Adipocyte (in vitro differentiated cells): ENCODE data around the gene SPDYA.
A peak's percentile ranks its signal among the peaks of the same experiment; 100 is the strongest.

Experiments
- DNase-seq: peaks from one replicate; pipeline ENCODE4 v3.0.0-alpha.2; 2015; ENCODE audit warnings: low read depth
- H3K27me3 ChIP-seq: replicated peaks from 2 replicates; pipeline ENCODE4 v1.7.0; 2013; ENCODE audit warnings: mild to moderate bottlenecking, low read length, moderate library complexity; ENCODE audit not compliant: control insufficient read depth, insufficient read depth
- H3K36me3 ChIP-seq: 2 replicates; pipeline ENCODE4 v1.7.0; 2013; ENCODE audit warnings: low read length, mild to moderate bottlenecking, moderate library complexity; ENCODE audit not compliant: control insufficient read depth, insufficient read depth, severe bottlenecking
- H3K4me1 ChIP-seq: 2 replicates; pipeline ENCODE4 v1.7.0; 2013; ENCODE audit warnings: mild to moderate bottlenecking, low read length, moderate library complexity; ENCODE audit not compliant: control insufficient read depth, insufficient read depth
- H3K4me3 ChIP-seq: 2 replicates; pipeline ENCODE4 v1.7.0; 2013; ENCODE audit warnings: mild to moderate bottlenecking, low read length, moderate library complexity
- H3K9ac ChIP-seq: 2 replicates; pipeline ENCODE4 v1.7.0; 2013; ENCODE audit warnings: mild to moderate bottlenecking, low read length, moderate library complexity
- H3K9me3 ChIP-seq: 2 replicates; pipeline ENCODE4 v1.7.0; 2013; ENCODE audit warnings: mild to moderate bottlenecking, low read length, moderate library complexity; ENCODE audit not compliant: control insufficient read depth

SPDYA gene

GRCh38 chr2:28880193-28880592 lies 69.6 kb downstream of the SPDYA start:
- DNase-seq = no peak
- Histone ChIP-seq H3K27me3 (no peaks in the 10 kb centered on the region), H3K4me1 (no peaks in the 10 kb centered on the region), H3K9ac (no peak overlapping the region), H3K4me3 (no peak overlapping the region), H3K9me3 (no peaks in the 10 kb centered on the region), H3K36me3 (no peaks in the 10 kb centered on the region)

DNA sequence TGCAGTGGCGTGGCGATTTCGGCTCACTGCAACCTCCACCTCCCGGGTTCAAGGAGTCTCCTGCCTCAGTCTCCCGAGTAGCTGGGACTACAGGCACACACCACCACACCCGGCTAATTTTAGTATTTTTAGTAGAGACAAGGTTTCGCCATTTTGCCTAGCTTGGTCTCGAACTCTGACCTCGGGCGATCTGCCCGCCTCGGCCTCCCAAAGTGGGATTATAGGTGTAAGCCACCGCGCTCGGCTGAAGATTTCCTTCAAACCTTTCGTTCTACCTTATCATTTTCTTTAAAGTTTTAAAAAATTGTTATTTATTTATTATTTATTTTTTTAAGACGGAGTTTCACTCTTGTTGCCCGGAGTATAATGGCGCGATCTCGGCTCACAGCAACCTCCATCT lies 82.9 kb downstream of the SPDYA start:
- no peaks in the 10 kb centered on the region for H3K36me3 ChIP-seq
- no peaks in the 10 kb centered on the region for H3K9me3 ChIP-seq
- no peak for DNase-seq
- H3K9ac ChIP-seq = no peak overlapping the region
- H3K27me3 ChIP-seq = no peaks in the 10 kb centered on the region
- H3K4me1 ChIP-seq = peaks cover 26% of the 10 kb centered on the region
- H3K4me3 ChIP-seq = no peak overlapping the region

GRCh38 chr2:28894470-28895188 lies 84.0 kb downstream of the SPDYA start, which contains the start of gene WDR43:
TSS of gene WDR43 (plus strand) at chr2:28894667. CDS start at chr2:28894699, 32 bp downstream.
- H3K36me3 ChIP-seq = no peaks in the 10 kb centered on the region
- H3K9me3 ChIP-seq = no peaks in the 10 kb centered on the region
- peak; percentile 99 for DNase-seq
- H3K9ac ChIP-seq = peak within 1 kb of the TSS; percentile 98
- peaks cover 38% of the 10 kb centered on the region for H3K4me1 ChIP-seq
- peak within 1 kb of the TSS; percentile 97 for H3K4me3 ChIP-seq
- no peaks in the 10 kb centered on the region for H3K27me3 ChIP-seq

- Histone ChIP-seq H3K9me3 (no peaks in the 10 kb centered on the region), H3K4me3 (peak overlapping the region; percentile 97), H3K36me3 (no peaks in the 10 kb centered on the region), H3K9ac (peak overlapping the region; percentile 98), H3K4me1 (peaks cover 40% of the 10 kb centered on the region), H3K27me3 (no peaks in the 10 kb centered on the region)
- DNase-seq = peak; percentile 61
Observed at GRCh38 chr2:28895189-28895893, 84.7 kb downstream of the SPDYA start.

DNA sequence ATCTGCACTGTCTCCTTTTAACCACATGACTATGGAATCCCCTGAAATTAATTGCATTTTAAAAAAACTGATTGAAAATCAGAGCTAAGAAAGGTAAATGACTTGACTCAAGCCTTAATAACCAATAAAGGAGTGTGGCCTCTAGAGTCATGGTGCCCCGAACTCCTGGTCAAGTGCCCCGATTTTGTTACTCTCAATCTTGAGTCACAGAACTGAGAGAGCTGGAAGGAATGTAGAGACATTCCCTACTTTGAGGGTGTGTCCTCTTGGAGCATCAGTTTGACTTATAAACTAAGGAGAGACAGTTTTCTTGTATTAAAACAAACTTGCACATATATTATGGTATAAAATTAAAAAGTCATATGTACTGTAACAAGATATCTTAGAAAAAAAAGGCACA lies 86.3 kb downstream of the SPDYA start:
- peak; percentile 68 for DNase-seq

GRCh38 chr2:28898048-28898447 lies 87.4 kb downstream of the SPDYA start:
- DNase-seq = peak; percentile 4
- Histone ChIP-seq H3K9ac (no peak overlapping the region), H3K36me3 (peaks cover 11% of the 10 kb centered on the region), H3K4me1 (peaks cover 60% of the 10 kb centered on the region), H3K9me3 (no peaks in the 10 kb centered on the region), H3K4me3 (peak overlapping the region; percentile 97), H3K27me3 (no peaks in the 10 kb centered on the region)

More for the DNA sequence above, 86.3 kb downstream of the SPDYA start:
- no peak overlapping the region for H3K9ac ChIP-seq
- peaks cover 52% of the 10 kb centered on the region for H3K4me1 ChIP-seq
- H3K9me3 ChIP-seq = no peaks in the 10 kb centered on the region
- H3K36me3 ChIP-seq = no peaks in the 10 kb centered on the region
- peak overlapping the region; percentile 97 for H3K4me3 ChIP-seq
- no peaks in the 10 kb centered on the region for H3K27me3 ChIP-seq
